Measurements from ENCODE around the gene CCT2.
"Not testable (repeated sequence)": the region's sequence is repeated elsewhere in the genome, so short reads cannot be mapped to it uniquely, and the experiment has no call there.

The CCT2 gene

GRCh38 chr12:69589082-69589481 is 3.8 kb downstream of the CCT2 start:
- no peak for DNase-seq

- DNase-seq: no peak
Measured at GRCh38 chr12:69595689-69596088, 10.4 kb downstream of the CCT2 start.

- DNase-seq: no peak
Measured at GRCh38 chr12:69598174-69598753, 13.0 kb downstream of the CCT2 start.

DNA sequence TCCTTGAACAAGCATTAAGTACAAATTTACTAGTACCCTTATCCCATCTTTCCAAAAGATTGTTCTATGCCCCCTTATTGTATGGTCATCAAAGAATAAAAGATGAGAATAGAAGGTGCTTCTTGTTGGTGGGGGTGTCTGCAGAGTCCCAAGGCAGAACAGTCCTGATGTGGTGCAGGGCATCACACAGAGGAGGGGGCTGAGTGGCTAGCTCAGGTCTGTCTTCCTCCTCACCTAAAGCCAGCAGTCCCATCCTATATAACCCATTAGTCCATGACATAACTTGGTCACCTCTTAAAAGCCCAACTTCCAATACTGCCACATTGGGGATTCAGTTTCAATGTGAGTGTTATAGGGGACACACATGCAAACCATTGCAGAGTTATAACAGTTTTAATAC is 15.5 kb downstream of the CCT2 start:
- DNase-seq: no peak

GRCh38 chr12:69601962-69602685 is 16.9 kb downstream of the CCT2 start:
- DNase-seq: no peak

DNA sequence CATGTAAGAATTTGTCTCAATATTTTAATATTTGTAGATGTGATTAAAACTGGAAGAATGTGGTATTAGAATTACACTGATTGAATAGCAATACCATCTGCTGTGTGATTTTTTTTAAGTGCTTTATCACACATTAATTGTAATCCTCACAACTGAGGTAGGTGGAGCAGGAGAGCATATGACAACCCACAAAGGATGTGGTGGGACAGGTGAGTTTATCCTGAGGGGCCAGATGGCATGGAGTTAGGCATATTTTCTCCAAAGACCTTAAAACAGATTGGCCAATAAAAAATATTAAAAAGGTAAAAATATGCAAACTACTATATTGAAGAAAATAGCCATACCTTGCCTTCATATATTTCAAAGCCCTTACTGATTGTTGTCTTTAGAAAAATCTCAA is 17.7 kb downstream of the CCT2 start:
- peak; percentile 85 for DNase-seq

DNA sequence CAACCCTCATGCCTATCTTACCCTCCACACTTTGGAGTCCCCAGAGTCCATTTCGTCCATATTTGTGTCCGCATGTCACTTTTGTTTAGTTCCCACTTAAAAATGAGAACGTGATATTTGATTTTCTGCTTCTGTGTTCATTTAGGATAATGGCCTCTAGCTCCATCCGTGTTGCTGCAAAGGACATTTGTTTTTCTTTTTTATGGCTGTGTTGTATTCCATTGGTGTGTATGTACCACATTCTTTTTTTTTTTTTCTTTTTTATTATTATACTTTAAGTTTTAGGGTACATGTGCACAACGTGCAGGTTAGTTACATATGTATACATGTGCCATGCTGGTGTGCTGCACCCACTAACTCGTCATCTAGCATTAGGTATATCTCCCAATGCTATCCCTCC is 18.3 kb downstream of the CCT2 start:
- not testable (repeated sequence) for DNase-seq

- not testable (repeated sequence) for DNase-seq
Measured at GRCh38 chr12:69604275-69604674, 19.0 kb downstream of the CCT2 start.

- no peak for DNase-seq
Measured at GRCh38 chr12:69608114-69608513, 22.9 kb downstream of the CCT2 start.

GRCh38 chr12:69610126-69610525 is 24.9 kb downstream of the CCT2 start:
- no peak for DNase-seq

GRCh38 chr12:69610729-69611128 is 25.5 kb downstream of the CCT2 start, which contains the start of gene LRRC10:
Gene LRRC10 (minus strand): TSS chr12:69610907. CDS start chr12:69610838, 69 bp downstream.
- DNase-seq: no peak

- no peak for DNase-seq
Measured at GRCh38 chr12:69613351-69613750, 28.1 kb downstream of the CCT2 start.

- peak; percentile 86 for DNase-seq
Measured at GRCh38 chr12:69616025-69616424, 30.8 kb downstream of the CCT2 start.

- no peak for DNase-seq
Measured at GRCh38 chr12:69619050-69619449, 33.8 kb downstream of the CCT2 start.

- no peak for DNase-seq
Measured at GRCh38 chr12:69620077-69620476, 34.8 kb downstream of the CCT2 start.

DNA sequence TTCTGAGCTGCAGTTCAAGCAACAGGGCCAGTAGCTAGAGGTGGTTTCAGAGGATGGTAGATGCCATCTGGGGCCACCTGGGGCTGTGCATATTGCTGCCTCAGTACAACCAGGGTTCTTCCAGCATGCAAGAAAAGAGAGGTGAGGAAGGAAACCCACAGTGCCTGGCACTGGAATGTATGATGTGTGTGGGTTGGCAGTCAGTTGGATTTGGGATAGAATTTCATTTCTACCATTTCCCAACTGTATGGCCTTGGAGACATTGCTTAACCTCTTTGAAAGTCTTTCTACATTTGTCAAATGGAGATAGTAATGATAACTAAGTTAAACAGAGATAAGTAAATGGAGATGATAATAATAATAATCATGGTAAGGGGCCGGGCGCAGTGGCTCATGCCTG is 35.7 kb downstream of the CCT2 start:
- no peak for DNase-seq

DNA sequence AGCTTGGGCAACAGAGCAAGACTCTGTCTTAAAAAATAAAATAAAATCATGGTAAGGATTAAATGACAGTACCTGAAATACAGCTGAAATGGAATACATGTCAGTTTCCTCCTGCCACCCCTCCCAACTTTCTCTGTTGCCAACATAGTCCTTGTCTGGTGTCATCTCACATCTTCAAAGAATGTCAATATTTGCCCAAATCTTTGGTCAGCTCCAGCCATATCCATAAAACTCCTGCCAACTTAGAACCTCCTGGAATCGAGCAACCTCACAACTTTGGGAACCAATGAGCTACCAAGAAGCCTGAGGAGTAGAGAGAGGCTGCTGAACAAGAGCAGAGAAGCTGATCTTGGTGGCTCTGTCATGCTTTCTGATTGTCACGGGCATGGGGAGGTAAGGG is 36.3 kb downstream of the CCT2 start:
- no peak for DNase-seq

- peak; percentile 84 for DNase-seq
Measured at GRCh38 chr12:69623970-69624369, 38.7 kb downstream of the CCT2 start.

- DNase-seq: no peak
Measured at GRCh38 chr12:69627501-69627900, 42.2 kb downstream of the CCT2 start.

DNA sequence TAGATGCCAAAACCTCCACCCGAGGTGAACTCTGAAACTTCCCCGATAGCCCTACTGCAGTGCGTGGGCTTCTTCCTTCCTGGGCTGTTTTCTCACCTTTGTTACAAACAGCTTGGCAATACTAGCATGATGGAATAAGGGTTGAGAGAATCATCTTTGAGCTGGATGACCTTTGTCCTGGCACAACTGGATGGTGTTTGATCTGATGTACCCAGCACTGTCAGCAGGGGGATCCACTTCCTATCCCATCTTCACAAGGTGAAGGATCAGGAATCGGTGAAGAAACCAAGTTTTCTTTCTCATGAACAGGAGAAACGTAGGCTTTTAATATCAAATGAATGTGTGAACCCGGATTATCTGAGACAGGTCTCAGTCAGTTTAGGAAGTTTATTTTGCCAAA is 44.9 kb downstream of the CCT2 start:
- no peak for DNase-seq

GRCh38 chr12:69633061-69633460 is 47.8 kb downstream of the CCT2 start:
- DNase-seq: no peak

GRCh38 chr12:69639400-69640016 is 54.2 kb downstream of the CCT2 start:
- DNase-seq: peak; percentile 18

- no peak for DNase-seq
Measured at GRCh38 chr12:69641546-69641945, 56.3 kb downstream of the CCT2 start.

DNA sequence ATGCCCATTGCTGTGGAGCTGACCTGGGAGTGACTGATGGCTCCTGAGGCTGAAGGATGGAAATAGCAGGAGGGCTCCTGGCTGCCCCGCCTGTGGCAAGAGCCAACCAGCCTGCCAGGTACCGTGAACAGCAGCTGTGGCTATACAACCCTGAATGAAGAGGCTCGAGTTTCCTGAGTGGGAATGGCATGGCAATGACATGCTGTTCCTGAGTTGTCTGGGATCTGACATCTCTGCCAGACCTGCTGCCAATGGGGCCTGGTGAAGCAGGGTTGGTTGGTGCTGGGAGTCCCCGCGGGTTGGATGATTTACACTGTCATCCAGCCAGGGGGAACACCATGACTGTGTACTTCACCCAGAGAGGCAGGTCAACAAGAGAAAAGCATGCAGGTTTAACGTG is 57.3 kb downstream of the CCT2 start:
- DNase-seq: peak; percentile 6
